HG03469 (cell line): ENCODE measurements around the gene C10orf105.

Experiments used
- ATAC-seq: cut with Tn5 transposase; IDR thresholded peaks from one replicate; pipeline ENCODE4 v1.9.1; 2021; ENCODE audit warnings: mild to moderate bottlenecking, moderate library complexity, moderate number of reproducible peaks; ENCODE audit not compliant: unreplicated experiment

The C10orf105 gene

GRCh38 chr10:71683301-71683700 lies 36.3 kb downstream of the C10orf105 start:
- ATAC-seq: no peak

- no peak for ATAC-seq
Measured at GRCh38 chr10:71681977-71682376, 37.6 kb downstream of the C10orf105 start.

DNA sequence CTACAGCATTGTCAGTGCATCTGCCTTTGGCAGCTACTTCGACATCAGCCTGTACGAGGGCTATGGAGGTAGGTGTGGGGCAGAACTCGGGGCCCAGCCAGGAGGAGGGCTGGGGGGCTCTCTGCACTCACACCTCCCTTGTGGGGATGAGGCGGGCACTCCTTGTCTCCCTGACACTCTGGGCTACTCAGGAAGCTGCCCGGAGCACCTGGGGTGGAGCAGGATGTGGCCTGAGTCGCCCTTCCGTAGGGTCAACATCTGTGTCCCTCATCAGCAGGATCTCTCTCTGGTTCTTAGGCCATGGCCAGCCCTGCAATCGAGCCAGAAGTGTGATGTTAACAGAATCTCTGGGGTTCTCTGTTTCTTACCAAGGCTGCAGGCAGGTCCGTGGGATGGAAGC lies 40.2 kb downstream of the C10orf105 start:
- ATAC-seq: no peak

DNA sequence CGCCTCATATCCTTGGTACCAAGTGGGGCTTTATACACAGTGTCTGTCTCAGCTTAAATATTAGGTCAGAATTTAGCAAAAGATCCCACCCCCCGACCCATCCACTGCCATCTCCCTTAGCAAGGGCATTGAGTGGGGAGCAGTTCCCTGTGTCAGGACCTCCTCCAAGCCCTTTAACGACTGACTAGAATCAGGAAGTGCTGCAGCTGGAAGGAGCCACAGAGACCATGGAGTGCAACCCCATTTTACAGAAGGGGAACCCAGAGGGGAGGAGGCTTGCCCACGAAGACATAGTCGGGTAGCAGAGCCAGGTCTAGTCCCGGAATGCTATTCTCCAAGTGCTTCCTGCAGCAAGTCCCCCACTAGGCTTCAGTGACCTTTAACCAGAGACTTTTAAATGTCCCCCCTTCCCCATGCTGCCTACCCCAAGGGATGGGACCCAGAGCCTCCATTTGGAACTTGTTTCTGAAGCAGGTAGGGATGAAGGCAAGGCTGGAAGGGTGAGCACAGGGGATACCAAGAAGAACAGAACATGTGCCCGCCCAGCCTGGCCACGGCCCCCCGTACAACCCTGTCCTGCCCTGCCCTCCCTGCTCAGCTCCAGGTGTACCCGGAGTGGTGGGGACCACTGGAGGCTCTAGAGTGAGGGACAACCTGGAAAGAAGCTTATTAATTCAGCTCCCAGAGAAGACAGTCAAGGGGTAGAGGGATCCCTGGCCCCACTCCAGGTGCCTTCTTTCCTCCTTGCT lies 41.3 kb downstream of the C10orf105 start:
- no peak for ATAC-seq

GRCh38 chr10:71677261-71677660 lies 42.3 kb downstream of the C10orf105 start:
- ATAC-seq: no peak

DNA sequence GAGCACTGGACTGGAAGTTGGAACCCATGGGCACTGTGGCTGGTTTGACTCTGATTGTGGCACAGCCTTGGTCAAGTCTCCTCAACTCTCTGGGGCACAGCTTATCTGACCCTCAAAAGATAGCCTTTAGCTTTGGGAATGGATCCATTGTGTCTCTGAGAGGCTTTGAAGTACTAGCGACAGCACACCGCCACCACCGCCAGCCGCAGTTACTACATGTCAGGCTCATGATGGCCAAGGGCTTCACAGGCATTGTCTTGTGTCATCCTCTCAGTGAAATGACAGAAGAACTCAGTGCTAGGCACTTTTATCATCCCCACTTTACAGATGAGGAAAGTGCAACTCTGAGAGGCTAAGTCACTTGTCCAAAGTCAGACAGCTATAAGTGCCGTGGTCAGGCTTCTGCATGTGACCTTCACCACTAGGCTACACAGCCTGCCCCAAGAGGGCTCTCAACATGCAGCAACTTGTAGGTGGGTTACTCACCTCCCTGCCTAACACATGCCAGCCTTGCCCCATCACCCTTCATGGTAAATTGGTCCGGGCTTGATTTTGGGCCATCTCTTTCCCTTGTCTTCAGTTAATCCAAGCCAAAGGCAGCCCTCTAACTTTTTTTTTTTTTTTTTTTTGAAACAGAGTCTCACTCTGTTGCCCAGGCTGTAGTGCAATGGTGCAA lies 44.1 kb downstream of the C10orf105 start:
- no peak for ATAC-seq

DNA sequence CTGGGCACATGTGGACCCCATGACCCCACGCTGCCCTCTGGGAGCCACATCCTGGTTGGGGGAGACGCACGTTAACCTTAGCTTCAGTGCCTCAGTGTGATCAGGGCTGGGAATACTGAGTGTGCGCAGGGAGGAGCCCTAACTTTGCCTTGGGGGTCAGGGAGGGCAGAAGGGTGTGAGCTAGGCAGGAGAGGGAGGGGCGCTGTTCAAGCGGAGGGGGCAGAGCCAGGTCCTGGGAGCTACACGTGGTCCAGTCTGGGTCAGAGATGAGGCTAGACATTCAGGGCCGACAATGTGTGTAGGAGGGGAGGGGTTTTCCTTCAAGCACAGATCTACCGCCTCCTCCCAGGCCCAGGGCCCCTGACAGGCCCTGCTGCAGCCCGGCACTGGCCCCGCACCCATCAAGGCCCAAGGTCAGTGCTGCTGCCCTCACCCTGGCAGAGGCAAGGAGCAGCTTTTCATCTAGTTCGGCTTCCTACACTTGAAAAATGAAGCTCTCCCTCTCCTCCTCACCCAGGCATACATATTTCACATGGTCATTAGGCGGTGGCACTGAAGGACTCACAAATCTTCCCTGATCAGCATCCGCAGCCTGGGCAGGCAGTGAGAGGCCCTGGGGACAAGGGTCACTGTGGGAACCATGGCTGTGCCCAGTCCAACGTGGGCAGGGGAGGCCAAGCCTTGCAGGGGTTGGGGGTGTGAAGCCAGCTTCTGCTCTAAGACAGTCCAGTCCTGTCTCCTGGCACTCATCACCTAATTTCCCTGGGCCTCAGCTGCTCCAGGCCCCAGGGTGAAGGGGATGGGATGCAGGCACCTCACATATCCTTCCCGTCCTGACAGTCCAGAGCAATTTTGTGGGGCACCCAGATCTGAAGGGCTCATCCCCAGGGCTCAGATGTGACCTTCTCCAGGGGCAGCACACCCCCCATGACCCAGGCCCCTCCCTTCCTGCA lies 47.3 kb downstream of the C10orf105 start:
- no peak for ATAC-seq

- no peak for ATAC-seq
Measured at GRCh38 chr10:71667387-71667752, 52.2 kb downstream of the C10orf105 start.

GRCh38 chr10:71666639-71667386 lies 52.8 kb downstream of the C10orf105 start:
- ATAC-seq: no peak

- ATAC-seq: no peak
Measured at GRCh38 chr10:71665456-71665855, 54.1 kb downstream of the C10orf105 start.

DNA sequence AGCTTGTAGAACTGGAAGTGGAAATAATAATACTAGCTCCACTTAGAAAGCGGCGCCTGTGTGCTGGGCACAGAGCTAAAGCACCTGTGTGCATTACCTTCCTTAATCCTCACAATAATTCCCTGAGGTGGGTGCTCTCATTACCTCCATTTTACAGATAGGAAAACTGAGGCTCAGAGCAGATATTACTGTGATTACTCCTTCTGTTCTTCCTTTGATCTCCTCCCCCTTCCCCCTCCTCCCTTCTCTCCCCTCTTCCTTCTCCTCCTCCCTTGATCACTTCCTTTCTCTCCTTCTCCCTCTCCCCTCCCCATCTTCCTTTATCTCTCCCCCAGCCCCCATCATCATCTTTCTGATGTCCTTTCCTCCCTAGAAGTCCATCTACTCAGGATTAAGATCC lies 55.0 kb downstream of the C10orf105 start:
- ATAC-seq: no peak

- ATAC-seq: no peak
Measured at GRCh38 chr10:71663311-71663710, 56.3 kb downstream of the C10orf105 start.

DNA sequence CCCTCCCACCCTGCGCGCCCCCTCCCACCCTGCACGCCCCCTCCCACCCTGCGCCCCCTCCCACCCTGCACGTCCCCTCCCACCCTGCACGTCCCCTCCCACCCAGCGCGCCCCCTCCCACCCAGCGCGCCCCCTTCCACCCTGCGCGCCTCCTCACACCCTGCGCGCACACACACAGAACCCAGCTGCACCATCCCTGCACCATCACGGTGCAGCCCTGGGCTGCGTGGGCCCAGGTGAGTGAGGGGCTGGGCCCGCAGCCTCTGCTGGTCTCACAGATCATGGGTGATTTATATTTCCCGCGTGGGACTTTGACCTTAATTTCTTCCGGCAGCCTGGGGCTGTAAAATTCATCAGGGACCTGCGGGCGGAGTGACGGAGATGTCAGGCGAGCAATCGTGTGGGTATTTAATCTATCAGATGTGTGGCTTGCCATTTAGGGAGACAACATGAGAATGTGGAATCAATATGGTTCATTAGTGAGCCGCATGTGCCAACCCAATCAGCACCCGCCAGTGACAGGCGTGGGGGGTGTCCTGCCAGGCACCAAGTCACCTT lies 57.7 kb downstream of the C10orf105 start:
- ATAC-seq: no peak
